ENCODE measurements around the gene IL5RA.

IL5RA gene

DNA sequence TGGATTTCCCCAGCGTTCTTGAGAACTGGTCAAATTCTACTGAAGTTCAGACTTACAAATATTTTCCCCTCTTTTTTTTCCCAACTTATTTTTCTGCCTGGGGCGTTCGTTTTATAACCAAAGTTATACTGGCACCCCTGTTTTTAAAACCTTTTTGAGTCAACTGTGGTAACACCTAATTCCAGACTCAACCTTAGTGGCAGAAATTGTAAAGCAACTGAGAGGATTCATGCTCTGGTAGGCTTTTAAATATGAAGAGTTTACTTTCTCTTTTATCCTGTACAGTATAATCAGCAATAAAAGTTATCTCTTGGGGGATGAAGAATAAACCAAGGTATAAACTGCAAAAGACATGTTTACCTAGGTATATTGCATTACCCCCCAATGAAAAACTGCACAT is 2.3 kb downstream of the IL5RA start:
- no peak for DNase-seq (ENCODE audit: low read depth, low spot score)

DNA sequence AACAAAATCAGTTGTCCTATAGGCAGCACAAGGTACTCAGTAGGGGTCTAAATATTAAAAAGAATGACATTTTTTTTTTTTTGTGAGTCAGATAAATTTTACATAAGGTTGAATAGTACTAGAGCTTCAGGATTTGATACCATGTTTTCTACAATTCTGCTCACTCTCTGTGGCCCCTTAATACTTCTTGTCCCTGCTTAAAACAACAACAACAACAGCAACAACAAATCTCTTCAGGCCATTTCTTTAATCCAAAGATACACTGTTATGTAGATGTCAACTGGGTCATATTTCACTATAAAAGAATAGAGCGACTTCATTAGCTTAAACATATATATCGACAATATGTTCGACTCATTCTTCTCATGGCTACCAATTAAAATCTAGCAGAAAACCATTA is 3.0 kb downstream of the IL5RA start:
- no peak for DNase-seq (ENCODE audit: low read depth, low spot score)

DNA sequence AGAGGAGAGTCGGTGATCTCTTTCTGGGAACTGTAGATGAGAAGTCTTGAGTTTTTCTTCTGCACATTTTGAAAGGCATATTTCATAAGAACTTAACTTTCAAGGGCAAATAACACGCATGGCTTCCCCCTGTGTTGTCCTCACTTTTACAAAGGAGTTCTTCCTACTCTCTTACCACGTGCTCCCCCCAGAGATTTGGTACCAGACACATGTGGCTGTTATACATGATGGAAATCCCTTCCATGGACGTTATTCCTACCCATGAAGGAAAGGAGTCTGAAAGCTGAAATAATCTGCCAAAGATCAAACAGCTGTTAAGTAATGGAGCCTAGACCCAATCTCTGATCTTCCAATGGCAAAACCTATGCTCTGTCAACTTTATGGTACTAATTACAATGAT is 4.4 kb downstream of the IL5RA start:
- DNase-seq (ENCODE audit: low read depth, low spot score): no peak

DNA sequence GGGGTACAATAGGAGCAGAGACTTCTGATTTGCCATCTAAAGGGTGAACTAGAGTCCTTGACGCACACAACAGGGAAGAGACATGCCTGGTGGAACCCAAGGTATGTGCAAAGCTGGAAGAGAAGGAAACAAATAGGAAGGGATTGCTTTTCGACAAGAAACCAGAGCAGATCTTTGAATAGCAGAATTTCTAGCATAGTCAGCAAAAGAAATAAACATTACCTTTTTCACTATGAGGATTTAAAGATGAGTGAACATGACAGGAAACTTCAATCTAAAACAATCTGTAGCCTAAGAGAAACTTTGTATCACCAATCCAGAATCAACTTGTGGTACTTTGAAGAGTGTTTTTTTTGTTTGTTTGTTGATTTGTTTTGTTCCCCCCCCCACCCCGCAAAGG is 4.9 kb downstream of the IL5RA start:
- DNase-seq (ENCODE audit: low read depth, low spot score): no peak

DNA sequence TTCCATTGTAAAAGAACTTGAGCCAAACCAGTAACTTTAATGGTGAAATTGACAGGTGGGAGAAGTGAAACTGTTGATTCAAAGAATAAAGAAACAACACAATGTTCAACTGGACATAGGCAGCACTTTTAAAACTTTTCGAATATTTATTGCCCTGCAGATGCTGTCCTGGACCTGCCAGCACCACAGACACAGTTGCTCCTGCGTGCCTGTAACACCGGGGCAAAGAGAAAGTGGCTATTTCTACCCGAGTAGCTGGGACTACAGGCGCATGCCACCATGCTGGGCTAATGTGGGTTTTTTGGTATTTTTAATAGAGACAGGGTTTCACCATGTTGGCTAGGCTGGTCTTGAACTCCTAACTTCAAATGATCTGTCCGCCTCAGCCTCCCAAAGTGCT is 7.4 kb downstream of the IL5RA start:
- DNase-seq (ENCODE audit: low read depth, low spot score): no peak

DNA sequence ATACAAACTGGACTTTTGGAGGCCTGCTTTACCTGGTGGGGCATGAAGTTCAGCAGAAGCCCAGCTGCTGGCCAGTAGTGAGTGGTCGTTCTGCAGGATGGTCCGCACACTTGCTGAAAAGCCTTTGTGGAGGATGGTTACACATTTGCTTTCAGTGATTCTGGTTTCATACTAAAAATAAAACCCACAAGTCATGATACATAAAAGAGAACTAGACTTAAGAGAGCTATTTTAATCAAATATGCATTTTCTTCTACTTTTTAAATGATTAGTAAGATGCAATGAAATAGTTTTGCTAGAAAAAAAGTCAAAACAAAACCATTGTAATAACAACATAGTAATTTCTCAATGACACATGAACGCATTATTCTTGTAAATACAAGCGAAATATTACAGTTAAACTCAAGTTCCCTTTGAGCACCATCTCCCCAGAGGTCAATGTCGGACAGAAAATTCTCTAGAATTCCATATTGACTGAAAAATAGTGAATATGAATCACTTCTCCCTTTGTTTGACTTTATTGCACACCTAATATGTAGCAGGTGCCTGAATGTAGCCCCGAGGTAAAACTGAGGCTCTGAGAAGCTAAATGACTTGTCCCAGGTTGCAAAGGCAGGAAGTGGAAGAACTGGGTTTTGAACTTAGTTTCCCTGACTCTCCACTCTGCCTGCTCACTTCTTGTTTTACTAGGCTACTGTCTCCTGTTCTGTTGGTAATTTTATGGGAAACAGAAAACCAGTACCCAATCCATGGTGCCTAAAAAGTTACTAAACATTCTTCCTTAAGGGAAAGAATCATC is 8.3 kb downstream of the IL5RA start:
- no peak for DNase-seq (ENCODE audit: low read depth, low spot score)

DNA sequence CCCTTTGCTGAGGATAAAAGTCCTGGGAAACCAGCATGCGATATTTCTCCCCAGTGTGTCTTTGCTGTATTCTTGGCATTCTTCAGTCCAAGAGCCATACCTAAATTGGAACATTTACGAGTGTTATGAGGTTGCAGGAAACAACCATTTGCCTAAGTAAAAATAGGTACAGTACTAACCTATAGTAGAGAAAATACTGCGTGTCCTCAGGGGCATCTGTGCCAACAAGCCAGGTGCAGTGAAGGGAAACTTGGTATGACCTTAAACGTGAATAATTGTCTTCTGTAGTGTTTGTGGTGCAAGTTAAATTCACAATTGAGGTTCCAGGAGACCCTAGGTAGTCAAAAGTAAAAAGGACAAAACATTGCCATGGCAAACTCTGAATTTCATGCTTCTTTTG is 12.2 kb downstream of the IL5RA start:
- DNase-seq (ENCODE audit: low read depth, low spot score): no peak

DNA sequence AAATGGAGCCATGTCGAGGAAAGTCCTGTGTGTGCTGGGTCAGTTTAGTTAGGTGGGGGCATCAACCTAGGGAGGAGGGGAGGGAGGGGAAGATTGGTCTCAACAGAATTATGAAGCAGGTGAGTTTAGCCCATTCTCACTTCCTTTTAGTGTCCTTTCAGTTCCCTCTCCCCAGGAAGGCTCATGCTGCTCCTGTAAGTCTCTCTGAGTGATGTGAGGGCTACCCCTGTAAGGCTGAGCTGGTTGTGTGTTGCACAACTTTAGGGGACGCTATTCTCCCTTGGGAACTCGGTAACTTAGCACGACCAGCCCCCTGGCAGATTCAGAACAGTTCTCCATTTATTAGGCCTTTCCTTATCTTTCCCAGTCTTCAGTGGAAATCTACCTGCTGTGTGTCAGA is 21.2 kb downstream of the IL5RA start:
- DNase-seq (ENCODE audit: low read depth, low spot score): no peak

DNA sequence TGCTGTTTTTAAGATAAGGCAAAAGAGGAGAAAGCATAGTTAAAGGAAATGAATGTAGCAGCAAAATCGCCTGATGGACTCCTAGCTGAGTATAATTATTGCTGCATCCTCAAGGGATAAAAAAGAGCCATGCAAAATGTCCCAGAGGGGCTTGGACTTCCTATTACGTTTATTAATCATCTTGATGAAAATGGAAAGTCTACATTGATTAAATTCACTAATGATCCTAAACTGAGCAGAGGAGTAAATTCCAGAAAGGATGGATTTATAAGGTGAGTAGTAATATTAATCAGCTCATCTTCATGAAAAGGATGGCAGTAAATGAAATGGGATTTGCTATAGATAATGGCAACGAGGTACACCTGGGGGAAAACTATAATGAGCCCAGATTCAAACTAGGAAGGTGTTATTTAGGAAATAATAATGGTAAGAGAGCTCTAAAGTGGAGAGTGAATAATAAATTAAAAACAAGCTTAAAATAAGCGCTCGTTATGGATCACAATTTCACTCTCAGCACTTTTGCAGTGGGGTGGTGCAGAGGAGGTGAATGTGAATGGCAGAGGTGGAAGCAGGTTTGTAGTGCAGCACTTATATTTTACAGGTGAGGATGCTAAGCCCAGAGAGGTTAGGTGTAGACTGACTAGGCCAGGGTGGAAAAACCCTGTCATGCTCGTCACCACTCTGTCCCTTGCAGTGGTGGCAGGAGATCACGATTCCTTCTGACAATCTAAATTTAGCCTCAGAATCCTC is 22.3 kb downstream of the IL5RA start:
- no peak for DNase-seq (ENCODE audit: low read depth, low spot score)

DNA sequence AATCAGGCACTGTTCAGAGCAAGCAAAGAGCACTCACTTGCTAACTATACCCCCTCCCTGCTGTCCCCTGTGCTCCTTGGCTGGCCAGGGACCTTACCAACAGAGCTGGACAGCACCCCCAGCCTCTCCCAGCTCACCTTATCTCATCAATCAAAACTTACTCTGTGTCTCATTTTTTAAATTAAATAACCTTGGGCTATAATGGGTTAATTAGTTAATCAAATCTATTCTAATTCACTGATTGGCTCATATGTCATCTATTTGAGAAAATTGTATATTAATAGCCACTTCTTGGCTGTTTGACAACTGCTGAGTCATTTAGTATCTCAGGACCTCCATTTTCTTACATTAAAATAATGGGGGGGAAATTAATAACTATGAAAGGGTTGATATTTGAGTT is 22.9 kb downstream of the IL5RA start:
- no peak for DNase-seq (ENCODE audit: low read depth, low spot score)

DNA sequence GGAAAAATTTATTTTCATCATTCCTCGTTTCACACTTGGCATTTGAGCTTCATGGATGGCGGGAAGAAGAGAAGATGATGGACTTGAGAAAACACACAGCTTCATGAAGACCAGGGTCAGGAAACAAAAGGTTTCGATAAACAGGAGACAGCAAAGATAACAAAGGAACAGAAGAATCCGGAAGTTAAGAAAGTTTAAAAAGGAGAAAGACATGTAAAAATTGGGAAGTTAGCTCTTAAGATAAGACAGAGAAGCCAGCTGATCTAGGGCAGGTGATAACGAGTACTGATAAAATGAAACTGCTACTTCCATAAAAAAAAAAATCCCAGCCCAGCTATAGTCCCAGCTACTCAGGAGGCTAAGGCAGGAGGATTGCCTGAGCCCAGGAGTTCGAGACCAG is 23.9 kb downstream of the IL5RA start:
- no peak for DNase-seq (ENCODE audit: low read depth, low spot score)

DNA sequence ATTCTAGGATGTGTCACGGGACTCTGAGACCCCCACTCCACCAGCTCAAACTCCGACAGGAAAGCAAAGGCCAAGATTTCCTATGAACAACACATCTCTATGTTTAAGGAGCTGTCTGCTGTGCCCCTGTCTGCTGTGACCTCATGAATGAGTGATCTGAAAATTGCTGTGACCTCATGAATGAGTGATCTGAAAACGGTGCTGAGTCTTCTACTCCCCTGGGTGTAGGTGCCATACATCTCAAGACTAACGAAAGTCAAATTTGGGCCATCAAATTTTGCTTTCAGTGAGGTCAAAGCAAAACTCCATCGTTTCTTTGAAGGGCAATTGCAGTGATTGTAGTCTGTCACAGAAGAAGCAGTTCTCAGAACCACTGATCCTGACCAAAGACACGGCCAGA is 24.4 kb downstream of the IL5RA start:
- DNase-seq (ENCODE audit: low read depth, low spot score): no peak

DNA sequence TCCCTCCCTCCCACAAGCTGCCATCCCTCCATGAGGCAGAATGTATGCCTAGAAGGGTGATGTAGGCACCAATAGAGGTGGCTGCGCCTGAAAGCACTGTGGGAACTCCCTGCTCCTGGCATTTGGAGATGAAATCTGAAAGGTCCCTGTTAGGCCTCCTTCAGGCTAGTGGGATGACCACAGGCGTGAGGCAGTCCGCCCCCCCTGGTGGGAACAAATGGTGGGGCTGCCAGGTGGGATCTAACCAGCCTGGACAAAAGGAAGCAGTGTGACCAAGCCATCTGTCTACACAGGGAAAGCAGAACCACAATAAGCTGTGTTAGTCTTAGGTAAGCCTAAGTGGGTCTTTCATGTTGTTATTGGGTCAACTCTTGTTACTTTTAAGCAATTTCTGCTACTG is 25.3 kb downstream of the IL5RA start:
- DNase-seq (ENCODE audit: low read depth, low spot score): no peak

DNA sequence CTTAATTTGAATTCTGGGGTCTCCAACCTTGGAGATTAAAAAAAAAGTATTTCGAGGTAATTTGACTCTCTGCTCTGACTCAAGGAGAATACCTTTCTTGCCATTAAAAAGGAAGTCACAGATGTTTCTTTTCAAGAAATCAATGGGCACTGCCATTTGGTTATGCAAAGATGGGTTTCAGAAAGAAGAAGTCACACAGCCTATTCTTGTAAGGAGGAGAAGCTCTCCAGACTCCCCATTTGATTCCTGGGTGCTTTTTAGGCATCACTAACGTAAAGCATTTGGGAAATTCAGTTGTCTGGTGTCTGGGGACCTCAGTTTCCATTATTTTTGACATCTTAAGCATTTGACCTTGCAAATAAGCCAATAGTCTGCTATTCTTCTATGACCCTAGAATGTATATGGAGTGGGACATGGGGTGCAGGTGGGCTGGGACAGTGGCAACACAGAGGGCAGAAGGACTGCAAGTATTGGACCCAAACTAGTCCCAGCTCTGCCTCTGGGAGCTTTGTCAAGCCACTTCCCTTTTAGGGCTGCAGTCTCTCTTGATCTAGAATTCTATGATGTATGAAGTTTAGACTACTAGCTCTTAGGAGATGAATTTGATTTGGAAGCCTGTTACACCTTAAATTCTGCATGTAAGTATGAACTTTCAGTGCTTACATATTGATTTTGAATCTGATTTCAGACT is 27.8 kb downstream of the IL5RA start:
- no peak for DNase-seq (ENCODE audit: low read depth, low spot score)

DNA sequence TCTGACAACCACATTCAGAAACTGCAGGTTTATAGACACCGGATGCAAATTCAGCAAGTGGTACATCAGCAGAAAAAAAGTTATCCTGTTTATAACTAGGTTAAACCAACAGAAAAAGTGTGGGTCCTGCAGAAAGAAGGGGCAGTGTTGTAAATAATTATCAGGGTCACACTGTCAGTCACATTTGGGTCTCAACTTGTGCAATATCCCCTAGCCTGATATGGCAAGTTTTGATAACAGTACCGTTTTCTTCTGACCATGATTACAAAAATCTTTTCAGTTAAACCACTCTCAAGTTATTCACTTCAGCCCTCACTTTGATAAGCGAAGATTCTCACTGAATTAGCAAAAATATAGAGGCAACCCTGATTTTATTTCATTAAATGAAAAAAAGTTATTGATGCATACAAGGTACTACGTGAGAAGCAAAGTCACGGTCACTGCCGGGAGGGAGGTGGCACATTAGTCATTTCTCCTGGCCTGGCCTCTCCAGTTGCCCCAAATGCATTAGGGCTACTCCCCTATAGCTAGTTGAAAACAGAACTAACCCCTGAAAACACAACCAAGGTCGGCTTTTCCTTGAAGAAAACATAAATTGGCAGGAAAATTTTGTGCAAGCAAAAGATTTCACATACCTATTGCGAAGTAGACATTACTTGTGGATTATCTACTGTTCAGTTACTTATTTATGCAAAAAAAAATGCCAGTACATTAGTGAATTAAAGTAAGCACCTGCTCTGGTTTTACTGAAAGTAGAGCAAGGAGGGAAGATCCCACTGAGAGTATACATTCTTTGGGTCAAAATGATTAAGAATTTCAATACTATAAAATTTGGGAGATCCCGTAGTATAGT is 28.6 kb downstream of the IL5RA start:
- DNase-seq (ENCODE audit: low read depth, low spot score): no peak

DNA sequence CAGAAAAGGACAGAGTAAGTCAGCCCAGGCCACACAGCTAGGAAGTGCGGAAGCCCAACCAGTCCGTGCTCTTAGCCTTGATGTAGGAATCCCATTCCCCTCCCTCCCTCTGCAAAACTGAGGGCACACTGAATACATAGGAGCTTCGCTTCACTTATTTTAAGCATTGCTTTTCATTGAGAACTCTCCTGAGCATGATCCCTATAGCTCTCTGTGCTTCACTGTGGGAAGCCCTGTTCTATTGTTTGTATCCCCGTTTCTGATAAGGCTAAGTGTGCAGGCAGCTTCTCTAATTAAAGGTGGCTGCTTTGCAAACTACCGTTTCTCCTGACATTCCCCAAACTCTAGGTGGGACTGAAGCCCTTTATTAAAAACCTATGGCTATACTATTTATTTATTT is 29.9 kb downstream of the IL5RA start:
- DNase-seq (ENCODE audit: low read depth, low spot score): no peak

DNA sequence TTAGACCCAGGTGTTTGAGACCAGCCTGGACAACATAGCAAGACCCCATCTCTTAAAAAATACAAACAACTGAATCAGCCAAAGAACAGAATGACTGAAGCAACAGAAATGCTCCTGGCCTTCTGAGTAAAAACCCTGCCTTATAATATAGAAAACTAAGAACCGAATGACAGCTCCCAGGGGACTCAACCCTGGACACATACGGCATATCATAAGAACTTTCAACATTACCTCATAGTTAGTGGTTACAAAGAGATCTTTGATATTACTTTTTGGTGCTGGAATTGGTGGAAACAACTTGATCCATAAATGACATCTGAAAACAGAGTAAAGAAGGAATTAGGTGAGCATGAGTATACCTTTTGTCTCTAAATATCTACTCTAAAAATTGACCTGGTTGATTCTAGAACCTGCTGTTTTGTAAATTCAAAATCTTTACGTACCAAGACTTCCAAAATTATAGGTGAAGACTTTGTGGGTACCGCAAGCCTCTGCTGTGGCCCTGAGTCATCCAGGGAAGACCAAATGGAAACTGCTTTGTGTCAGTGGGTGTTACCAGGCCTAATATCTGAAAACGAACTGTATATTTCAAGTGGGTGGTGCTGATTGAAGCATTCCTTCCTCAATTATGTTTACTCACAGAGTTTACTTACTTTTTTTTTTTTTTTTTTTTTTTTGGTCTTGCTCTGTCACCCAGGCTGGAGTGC is 35.5 kb downstream of the IL5RA start:
- no peak for DNase-seq (ENCODE audit: low read depth, low spot score)

DNA sequence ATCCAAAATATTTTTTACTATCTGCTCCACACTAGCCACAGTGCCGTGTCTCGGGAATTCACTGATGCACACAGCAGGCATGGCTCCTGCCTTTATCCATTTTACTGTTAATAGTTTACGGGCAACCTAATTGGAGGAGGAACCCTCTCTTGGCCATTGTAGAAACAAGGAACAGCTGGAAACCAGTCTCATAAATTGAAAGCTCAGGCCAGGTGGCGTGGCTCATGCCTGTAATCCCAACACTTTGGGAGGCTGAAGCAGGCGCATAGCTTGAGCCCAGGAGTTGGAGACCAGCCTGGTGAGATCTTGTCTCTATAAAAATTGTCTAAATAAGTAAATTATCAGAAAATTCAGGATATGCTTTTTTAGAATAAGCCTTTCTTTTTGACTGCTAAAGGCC is 39.0 kb downstream of the IL5RA start:
- no peak for DNase-seq (ENCODE audit: low read depth, low spot score)

DNA sequence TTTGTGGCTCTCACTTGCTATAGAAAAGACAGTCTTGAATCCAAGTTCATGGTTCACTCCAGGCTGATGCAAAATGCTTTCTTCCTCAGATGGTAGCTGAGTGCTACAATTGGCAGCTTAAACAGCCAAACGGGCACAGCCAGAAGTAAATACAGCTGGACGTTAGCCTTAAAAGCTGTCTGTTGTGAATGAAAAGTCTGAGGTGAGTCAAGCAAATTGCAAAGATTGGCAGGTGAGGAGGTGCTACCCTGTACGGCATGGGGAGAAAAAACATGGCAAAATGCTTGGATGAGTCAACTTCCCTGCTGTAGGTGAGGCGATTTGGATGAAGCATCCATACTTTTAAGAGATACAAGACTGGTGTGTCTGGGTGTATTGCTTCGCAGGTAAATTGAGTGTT is 40.5 kb downstream of the IL5RA start:
- no peak for DNase-seq (ENCODE audit: low read depth, low spot score)

DNA sequence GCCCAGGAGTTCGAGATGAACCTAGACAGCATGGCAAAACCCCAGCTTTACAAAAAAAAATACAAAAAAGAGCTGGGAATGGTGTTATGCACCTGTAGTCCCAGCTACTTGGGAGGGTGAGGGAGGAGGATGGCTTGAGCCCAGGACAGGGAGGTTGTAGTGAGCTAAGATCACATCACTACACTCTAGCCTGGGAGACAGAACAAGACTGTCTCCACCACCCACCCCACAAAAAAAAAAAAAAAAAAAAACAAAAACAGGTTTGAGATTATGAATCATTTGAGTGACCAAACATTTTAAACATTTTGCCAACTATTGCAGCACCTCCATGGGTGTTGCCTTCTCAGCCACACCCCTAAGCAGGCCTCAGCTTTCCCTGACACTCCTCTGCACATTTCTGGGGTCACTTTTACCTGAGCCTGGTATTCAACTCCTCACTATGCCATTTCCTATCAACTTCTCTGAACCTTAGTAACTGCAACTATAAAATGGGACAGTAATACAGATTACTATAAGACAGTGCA is 41.8 kb downstream of the IL5RA start:
- DNase-seq (ENCODE audit: low read depth, low spot score): no peak

DNA sequence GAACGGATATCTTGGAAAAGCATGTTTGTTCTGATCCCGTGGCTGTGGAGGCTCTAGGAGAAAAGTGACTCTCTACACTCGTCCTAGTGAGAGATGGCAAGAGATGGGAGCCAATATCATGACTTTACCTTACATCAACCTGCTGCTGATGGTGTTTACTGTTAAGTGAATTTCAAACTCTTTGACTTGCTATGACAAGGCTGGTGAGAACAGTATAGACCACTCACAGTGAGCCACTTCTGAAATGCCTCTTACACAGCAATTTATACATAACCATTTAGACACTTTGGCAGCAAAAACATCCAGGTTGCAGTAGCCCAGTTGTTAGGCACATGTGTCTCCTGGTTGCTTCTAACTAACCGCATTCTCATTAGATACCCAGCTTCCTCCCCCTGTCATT is 43.3 kb downstream of the IL5RA start:
- DNase-seq (ENCODE audit: low read depth, low spot score): no peak
